ENCODE data around the gene MRPL2.

Gene MRPL2

DNA sequence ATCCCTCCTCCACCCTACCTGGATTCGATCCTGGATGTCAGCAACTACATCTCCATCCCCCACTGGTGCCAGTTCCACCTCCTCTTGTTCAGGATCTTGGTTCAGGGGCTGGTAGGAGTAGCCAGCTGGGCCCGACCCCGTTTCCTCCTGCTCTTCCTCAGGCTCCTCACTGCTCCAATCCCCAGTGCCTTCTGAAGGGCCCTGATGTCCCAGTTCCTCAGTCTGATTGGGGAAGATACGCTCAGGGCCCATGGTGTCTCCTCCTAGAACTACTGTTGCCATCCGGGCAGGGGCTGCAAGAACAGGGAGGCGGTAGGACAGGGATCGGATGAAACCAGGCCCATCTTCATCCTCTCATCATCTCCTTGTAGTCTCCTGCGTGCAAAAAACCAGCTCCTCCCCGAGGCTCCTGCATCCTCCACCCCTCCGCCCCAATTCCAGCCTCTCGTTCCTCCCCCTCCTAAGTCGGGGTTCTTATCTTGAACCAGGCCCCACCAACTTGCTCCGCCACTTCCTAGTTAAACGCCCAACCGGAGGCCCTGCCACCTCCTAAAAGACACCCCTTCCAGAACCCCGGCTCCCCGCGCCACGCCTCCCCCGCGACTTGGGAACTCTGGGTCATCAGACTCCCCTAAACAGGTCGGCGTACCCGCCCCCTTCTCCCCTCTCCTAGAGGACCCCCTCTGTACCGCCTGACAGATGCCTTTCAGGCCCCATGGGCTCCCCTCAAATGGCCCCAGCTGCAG lies 46.0 kb downstream of the MRPL2 start:
- peaks cover 42% of the 10 kb centered on the region for H3K4me1 Mint-ChIP-seq
- H3K27ac Mint-ChIP-seq = peak overlapping the region; percentile 93
- H3K36me3 Mint-ChIP-seq = peaks cover 13% of the 10 kb centered on the region
- DNase-seq (ENCODE audit: low spot score in 2 of 2) = no peak
- ATAC-seq (ENCODE audit: low read depth) = peak; percentile 6
- H3K4me3 Mint-ChIP-seq = peak overlapping the region; percentile 99
- no peaks in the 10 kb centered on the region for H3K9me3 Mint-ChIP-seq
- no peaks in the 10 kb centered on the region for H3K27me3 Mint-ChIP-seq

DNA sequence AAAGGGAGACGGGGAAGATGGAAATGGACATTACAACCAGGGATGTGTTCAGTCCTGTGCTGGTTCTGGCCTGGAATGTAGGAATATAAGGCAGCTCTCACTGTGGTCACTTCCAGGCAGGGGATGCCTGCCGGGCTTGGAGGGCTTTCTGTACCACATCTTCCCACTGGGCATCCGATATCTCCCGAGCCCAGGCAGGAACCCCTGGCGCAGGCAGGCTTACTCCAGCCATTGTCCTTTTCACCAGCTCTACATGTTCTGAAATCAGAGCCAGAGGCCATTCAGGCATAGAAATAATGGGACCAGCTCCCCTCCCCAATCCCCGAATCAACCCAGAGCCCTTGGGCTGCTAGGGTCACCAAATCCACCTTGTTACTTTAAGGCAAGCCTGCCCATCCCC lies 46.9 kb downstream of the MRPL2 start:
- peaks cover 42% of the 10 kb centered on the region for H3K4me1 Mint-ChIP-seq
- ATAC-seq (ENCODE audit: low read depth) (no peak), DNase-seq (ENCODE audit: low spot score in 2 of 2) (no peak)
- peak overlapping the region; percentile 93 for H3K27ac Mint-ChIP-seq
- no peaks in the 10 kb centered on the region for H3K9me3 Mint-ChIP-seq
- H3K4me3 Mint-ChIP-seq = peak overlapping the region; percentile 28
- peaks cover 9% of the 10 kb centered on the region for H3K36me3 Mint-ChIP-seq
- no peaks in the 10 kb centered on the region for H3K27me3 Mint-ChIP-seq

- no peak for ATAC-seq (ENCODE audit: low read depth)
- Mint-ChIP-seq H3K27ac (no peak overlapping the region), H3K9me3 (no peaks in the 10 kb centered on the region), H3K4me1 (peaks cover 42% of the 10 kb centered on the region), H3K4me3 (no peak overlapping the region), H3K27me3 (no peaks in the 10 kb centered on the region), H3K36me3 (peaks cover 13% of the 10 kb centered on the region)
- DNase-seq (ENCODE audit: low spot score in 2 of 2) = no peak
Observed at GRCh38 chr6:43011207-43011606, 48.0 kb downstream of the MRPL2 start.

GRCh38 chr6:43009124-43009523 lies 50.1 kb downstream of the MRPL2 start:
- H3K27ac Mint-ChIP-seq = peak overlapping the region; percentile 70
- H3K4me1 Mint-ChIP-seq = peaks cover 33% of the 10 kb centered on the region
- H3K4me3 Mint-ChIP-seq = no peak overlapping the region
- no peak for ATAC-seq (ENCODE audit: low read depth)
- DNase-seq (ENCODE audit: low spot score in 2 of 2) = no peak
- H3K27me3 Mint-ChIP-seq = no peaks in the 10 kb centered on the region
- H3K9me3 Mint-ChIP-seq = no peaks in the 10 kb centered on the region
- H3K36me3 Mint-ChIP-seq = peaks cover 14% of the 10 kb centered on the region

GRCh38 chr6:43007126-43007525 lies 52.1 kb downstream of the MRPL2 start:
- no peak for ATAC-seq (ENCODE audit: low read depth)
- Mint-ChIP-seq H3K9me3 (no peaks in the 10 kb centered on the region), H3K27ac (no peak overlapping the region), H3K36me3 (peaks cover 14% of the 10 kb centered on the region), H3K4me1 (peaks cover 15% of the 10 kb centered on the region), H3K27me3 (no peaks in the 10 kb centered on the region), H3K4me3 (no peak overlapping the region)
- no peak for DNase-seq (ENCODE audit: low spot score in 2 of 2)

DNA sequence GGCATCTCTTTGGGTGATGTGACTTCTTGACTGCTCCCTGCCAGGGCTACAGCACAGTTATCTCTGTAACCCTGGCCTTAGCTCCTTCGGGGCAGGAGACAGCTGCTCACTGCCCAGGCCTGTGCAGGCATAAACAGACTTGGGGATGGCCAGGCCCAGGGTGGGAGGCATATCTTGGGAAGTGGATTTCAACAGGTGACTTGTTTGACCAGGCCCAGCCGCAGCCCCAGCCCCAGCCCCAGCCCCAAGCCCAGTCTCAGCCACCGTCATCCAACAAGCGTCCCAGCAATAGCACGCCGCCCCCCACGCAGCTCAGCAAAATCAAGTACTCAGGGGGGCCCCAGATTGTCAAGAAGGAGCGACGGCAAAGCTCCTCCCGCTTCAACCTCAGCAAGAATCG lies 53.0 kb downstream of the MRPL2 start:
- H3K27me3 Mint-ChIP-seq = no peaks in the 10 kb centered on the region
- DNase-seq (ENCODE audit: low spot score in 2 of 2) (no peak), ATAC-seq (ENCODE audit: low read depth) (no peak)
- no peak overlapping the region for H3K4me3 Mint-ChIP-seq
- no peak overlapping the region for H3K27ac Mint-ChIP-seq
- peaks cover 14% of the 10 kb centered on the region for H3K4me1 Mint-ChIP-seq
- H3K36me3 Mint-ChIP-seq = peaks cover 14% of the 10 kb centered on the region
- no peaks in the 10 kb centered on the region for H3K9me3 Mint-ChIP-seq

DNA sequence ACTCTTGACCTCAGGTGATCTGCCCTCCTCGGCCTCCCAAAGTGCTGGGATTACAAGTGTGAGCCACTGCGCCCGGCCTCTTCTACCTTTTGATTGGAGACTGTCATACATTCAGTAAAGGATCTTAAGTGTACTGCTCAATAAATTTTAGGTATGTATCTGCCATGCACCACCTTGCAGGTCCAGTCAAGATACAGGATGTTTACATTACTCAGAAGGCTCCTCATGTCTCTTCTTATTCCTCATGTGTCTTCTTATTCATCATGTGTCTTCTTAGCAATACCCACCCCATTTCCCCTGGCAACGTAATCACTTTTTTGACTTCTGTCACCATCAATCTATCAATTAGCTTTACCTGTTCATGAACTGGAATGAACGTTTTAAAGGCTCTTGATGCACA lies 53.4 kb downstream of the MRPL2 start:
- no peaks in the 10 kb centered on the region for H3K9me3 Mint-ChIP-seq
- H3K4me3 Mint-ChIP-seq = no peak overlapping the region
- peaks cover 12% of the 10 kb centered on the region for H3K4me1 Mint-ChIP-seq
- DNase-seq (ENCODE audit: low spot score in 2 of 2) = no peak
- no peak overlapping the region for H3K27ac Mint-ChIP-seq
- no peaks in the 10 kb centered on the region for H3K27me3 Mint-ChIP-seq
- peaks cover 12% of the 10 kb centered on the region for H3K36me3 Mint-ChIP-seq
- no peak for ATAC-seq (ENCODE audit: low read depth)
